GM23338 (cell line): ENCODE measurements around the gene OR1I1. TPM values are rescaled to one million over a fixed set of nuclear protein-coding genes. Genes with fewer than 3 reads are reported as not detected.

Experiments
- ATAC-seq: fragments of 200-7000 bp; cut with Tn5 transposase; 3 replicates; pipeline ENCODE4 v1.9.1; 2020
- DNase-seq: peaks from one replicate; pipeline ENCODE4 v3.0.0-alpha.2; 2015; ENCODE audit warnings: low spot score
- H2AFZ ChIP-seq: fragments of 200-600 bp; sonication (generic); 2 replicates; pipeline ENCODE4 v1.8.0; 2016; ENCODE audit warnings: antibody characterized with exemption, mild to moderate bottlenecking, moderate library complexity
- H3F3A ChIP-seq: fragments of 200-600 bp; sonication (generic); replicated peaks from 2 replicates; pipeline ENCODE4 v1.8.0; 2017; ENCODE audit warnings: antibody characterized with exemption, mixed run types, low read depth
- H3K27ac ChIP-seq: fragments of 200-600 bp; sonication (generic); 2 replicates; pipeline ENCODE4 v1.6.1; 2016; ENCODE audit warnings: low read depth
- H3K27me3 ChIP-seq: fragments of 200-600 bp; sonication (generic); 2 replicates; pipeline ENCODE4 v1.8.0; 2016; ENCODE audit warnings: mild to moderate bottlenecking, mixed run types, moderate library complexity; ENCODE audit not compliant: insufficient read depth
- H3K36me3 ChIP-seq: fragments of 200-600 bp; sonication (generic); 2 replicates; pipeline ENCODE4 v1.8.0; 2016; ENCODE audit warnings: mild to moderate bottlenecking; ENCODE audit not compliant: insufficient read depth
- H3K4me1 ChIP-seq: fragments of 200-600 bp; sonication (generic); 2 replicates; pipeline ENCODE4 v1.8.0; 2016; ENCODE audit warnings: mild to moderate bottlenecking, moderate library complexity; ENCODE audit not compliant: insufficient read depth
- H3K4me2 ChIP-seq: fragments of 200-600 bp; sonication (generic); 2 replicates; pipeline ENCODE4 v1.7.1; 2017; ENCODE audit warnings: mixed run types
- H3K4me3 ChIP-seq: fragments of 200-600 bp; sonication (generic); 2 replicates; pipeline ENCODE4 v1.6.1; 2016; ENCODE audit warnings: mixed run types
- H3K79me2 ChIP-seq: fragments of 200-600 bp; sonication (generic); replicated peaks from 2 replicates; pipeline ENCODE4 v1.8.0; 2017; ENCODE audit warnings: mild to moderate bottlenecking; ENCODE audit not compliant: insufficient read depth
- H3K9me2 ChIP-seq: fragments of 200-600 bp; sonication (generic); 2 replicates; pipeline ENCODE4 v1.8.0; 2017; ENCODE audit not compliant: insufficient read depth
- H4K20me1 ChIP-seq: fragments of 200-600 bp; sonication (generic); replicated peaks from 2 replicates; pipeline ENCODE4 v1.8.0; 2017; ENCODE audit warnings: mild to moderate bottlenecking; ENCODE audit not compliant: insufficient read depth
- H3K27ac Mint-ChIP-seq: 2 replicates; pipeline ENCODE4 v1.8.0; 2020; ENCODE audit warnings: inconsistent platforms, mild to moderate bottlenecking, moderate library complexity, mixed read lengths
- H3K27me3 Mint-ChIP-seq: 3 replicates; pipeline ENCODE4 v1.8.0; 2022; ENCODE audit warnings: low read depth, mild to moderate bottlenecking, moderate library complexity, mixed read lengths, inconsistent platforms; ENCODE audit not compliant: insufficient read depth, poor library complexity
- H3K36me3 Mint-ChIP-seq: 3 replicates; pipeline ENCODE4 v1.8.0; 2021; ENCODE audit warnings: low read depth, mild to moderate bottlenecking, inconsistent platforms, moderate library complexity, mixed read lengths
- H3K4me1 Mint-ChIP-seq: 3 replicates; pipeline ENCODE4 v1.8.0; 2020; ENCODE audit warnings: mild to moderate bottlenecking, inconsistent platforms, mixed read lengths
- H3K4me3 Mint-ChIP-seq: 3 replicates; pipeline ENCODE4 v1.8.0; 2021; ENCODE audit warnings: moderate library complexity, mild to moderate bottlenecking, inconsistent platforms, mixed read lengths
- H3K9me3 Mint-ChIP-seq: 3 replicates; pipeline ENCODE4 v1.8.0; 2020; ENCODE audit warnings: moderate library complexity, mild to moderate bottlenecking, inconsistent platforms, mixed read lengths
- CREB1 ChIP-seq: fragments of 250-450 bp; sonication (Bioruptor Pico); IDR thresholded peaks from 2 replicates; pipeline ENCODE4 v1.5.0; 2020; ENCODE audit warnings: low read depth, mild to moderate bottlenecking, moderate library complexity
- CTCF ChIP-seq, 2 experiments: fragments of 200-600 bp in 1 of 2; sonication (generic) in 1 of 2; conservative IDR thresholded peaks; 2 replicates each; pipeline versions ENCODE4 v1.5.1 to v1.6.1; 2016 to 2017; ENCODE audit warnings: antibody characterized with exemption in 2 of 2, low read depth in 2 of 2, mild to moderate bottlenecking in 2 of 2, moderate library complexity in 1 of 2
- EZH2 ChIP-seq: fragments of 200-600 bp; sonication (generic); IDR thresholded peaks from one replicate; pipeline ENCODE4 v1.8.0; 2017; ENCODE audit warnings: antibody characterized with exemption, mild to moderate bottlenecking, low read depth; ENCODE audit not compliant: unreplicated experiment
- EZH2phosphoT487 ChIP-seq: fragments of 200-600 bp; sonication (generic); IDR thresholded peaks from one replicate; pipeline ENCODE4 v1.8.1; 2018; ENCODE audit warnings: antibody characterized with exemption; ENCODE audit not compliant: unreplicated experiment
- JUNB ChIP-seq: IDR thresholded peaks from one replicate; pipeline ENCODE4 v1.6.1; 2016; ENCODE audit warnings: antibody characterized with exemption; ENCODE audit not compliant: unreplicated experiment
- NANOG ChIP-seq: IDR thresholded peaks from 2 replicates; pipeline ENCODE4 v1.6.1; 2016; ENCODE audit warnings: antibody characterized with exemption, borderline replicate concordance
- POLR2AphosphoS5 ChIP-seq: IDR thresholded peaks from 2 replicates; pipeline ENCODE4 v1.6.1; 2016; ENCODE audit warnings: antibody characterized with exemption, low read depth
- REST ChIP-seq: IDR thresholded peaks from one replicate; pipeline ENCODE4 v1.6.1; 2018; ENCODE audit warnings: antibody characterized with exemption; ENCODE audit not compliant: unreplicated experiment
- STAT1 ChIP-seq: IDR thresholded peaks from one replicate; pipeline ENCODE4 v1.6.1; 2016; ENCODE audit warnings: antibody characterized with exemption; ENCODE audit not compliant: unreplicated experiment
- ZNF331 ChIP-seq: fragments of 250-450 bp; sonication (Bioruptor Pico); IDR thresholded peaks from 2 replicates; pipeline ENCODE4 v1.5.0; 2020; ENCODE audit warnings: low read depth, mild to moderate bottlenecking, moderate library complexity
- polyA plus RNA-seq: library from polyadenylated mRNA; unstranded; fragments of >200 nt; fragmentation: Nextera tagmentation; extraction: Ambion mirVana; gene quantifications from 2 replicates; pipeline ENCODE4 v1.2.1, GENCODE V29; 2016
- total RNA-seq: library from RNA; depleted of rRNA; stranded (reverse); fragments of >200 nt; shearing (Covaris generic); gene quantifications from 2 replicates; pipeline ENCODE4 v1.2.3, GENCODE V29; 2014
- TF ChIP-seq, protein P1 (sequence below): IDR thresholded peaks from 2 replicates; pipeline ENCODE4 v1.6.1; 2016; ENCODE audit warnings: antibody characterized with exemption

OR1I1 gene
- total and polyA plus RNA-seq, 2 experiments from 2014 or later: not detected

- Histone ChIP-seq H3K4me2 (no peak overlapping the region), H4K20me1 (no peaks in the 10 kb centered on the region), H3K9me2 (no peaks in the 10 kb centered on the region), H3K4me3 (no peak overlapping the region), H3K27ac (no peak overlapping the region), H3F3A (no peaks in the 10 kb centered on the region), H3K79me2 (no peaks in the 10 kb centered on the region), H3K27me3 (no peaks in the 10 kb centered on the region), H3K36me3 (no peaks in the 10 kb centered on the region), H3K4me1 (no peaks in the 10 kb centered on the region), H2AFZ (peak overlapping the region; percentile 95)
- no peaks in the 10 kb centered on the region for H3K36me3 Mint-ChIP-seq
- no peak overlapping the region for H3K27ac Mint-ChIP-seq
- ATAC-seq (peak; percentile 93), DNase-seq (peak; percentile 91)
- H3K4me3 Mint-ChIP-seq: no peak overlapping the region; the same call in 2 of the 3 replicates
- peaks cover 5% of the 10 kb centered on the region for H3K27me3 Mint-ChIP-seq
- no peaks in the 10 kb centered on the region for H3K4me1 Mint-ChIP-seq
- H3K9me3 Mint-ChIP-seq: no peaks in the 10 kb centered on the region
- TF ChIP-seq EZH2phosphoT487: no peak
- TF ChIP-seq CTCF (conservative IDR thresholded peaks at IDR 0.05; ENCODE audit: low read depth in 2 of 2): peak; percentile 61 to 62
- TF ChIP-seq CREB1 (CRISPR knock-in tag): no peak
These were observed 10.1 kb downstream of the OR1I1 start for GRCh38 chr19:15091918-15092753.

- Mint-ChIP-seq H3K27me3 (peaks cover 6% of the 10 kb centered on the region), H3K27ac (no peak overlapping the region), H3K4me3 (no peak overlapping the region), H3K9me3 (no peaks in the 10 kb centered on the region), H3K4me1 (no peaks in the 10 kb centered on the region), H3K36me3 (no peaks in the 10 kb centered on the region)
- Histone ChIP-seq H3K27me3 (no peaks in the 10 kb centered on the region), H4K20me1 (no peaks in the 10 kb centered on the region), H3K4me1 (no peaks in the 10 kb centered on the region), H3F3A (no peaks in the 10 kb centered on the region), H3K36me3 (no peaks in the 10 kb centered on the region), H3K9me2 (no peaks in the 10 kb centered on the region), H3K79me2 (no peaks in the 10 kb centered on the region), H3K4me3 (no peak overlapping the region), H2AFZ (no peak overlapping the region), H3K4me2 (no peak overlapping the region), H3K27ac (no peak overlapping the region)
- DNase-seq (no peak), ATAC-seq (no peak)
- TF ChIP-seq EZH2 (no peak), CTCF (conservative IDR thresholded peaks at IDR 0.05; ENCODE audit: low read depth in 2 of 2) (no peak), JUNB (no peak), CREB1 (CRISPR knock-in tag) (no peak), REST (no peak), POLR2AphosphoS5 (no peak), NANOG (no peak), EZH2phosphoT487 (no peak), ZNF331 (CRISPR knock-in tag) (no peak), STAT1 (no peak)
- TF ChIP-seq, protein P1, sequence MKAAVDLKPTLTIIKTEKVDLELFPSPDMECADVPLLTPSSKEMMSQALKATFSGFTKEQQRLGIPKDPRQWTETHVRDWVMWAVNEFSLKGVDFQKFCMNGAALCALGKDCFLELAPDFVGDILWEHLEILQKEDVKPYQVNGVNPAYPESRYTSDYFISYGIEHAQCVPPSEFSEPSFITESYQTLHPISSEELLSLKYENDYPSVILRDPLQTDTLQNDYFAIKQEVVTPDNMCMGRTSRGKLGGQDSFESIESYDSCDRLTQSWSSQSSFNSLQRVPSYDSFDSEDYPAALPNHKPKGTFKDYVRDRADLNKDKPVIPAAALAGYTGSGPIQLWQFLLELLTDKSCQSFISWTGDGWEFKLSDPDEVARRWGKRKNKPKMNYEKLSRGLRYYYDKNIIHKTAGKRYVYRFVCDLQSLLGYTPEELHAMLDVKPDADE: no peak
These were observed 11.0 kb downstream of the OR1I1 start for GRCh38 chr19:15093001-15093400.
